Hepatocyte (in vitro differentiated cells): ENCODE data around the gene CDK15. TPM values are rescaled to one million over a fixed set of nuclear protein-coding genes. Genes with fewer than 3 reads are reported as not detected.
A peak's percentile ranks its signal among the peaks of the same experiment; 100 is the strongest.

Experiments used
- DNase-seq: peaks from one replicate; pipeline ENCODE4 v3.0.0-alpha.2; 2016; ENCODE audit warnings: low spot score
- H2AFZ ChIP-seq: fragments of 200-600 bp; sonication (generic); 2 replicates; pipeline ENCODE4 v1.6.0; 2016; ENCODE audit warnings: antibody characterized with exemption, mild to moderate bottlenecking
- H3K27ac ChIP-seq: fragments of 200-600 bp; sonication (generic); 2 replicates; pipeline ENCODE4 v1.5.1; 2016; ENCODE audit warnings: mild to moderate bottlenecking
- H3K27me3 ChIP-seq: fragments of 200-600 bp; sonication (generic); 2 replicates; pipeline ENCODE4 v1.6.1; 2016
- H3K36me3 ChIP-seq: fragments of 200-600 bp; sonication (generic); replicated peaks from 2 replicates; pipeline ENCODE4 v1.5.1; 2016; ENCODE audit warnings: low read depth; ENCODE audit not compliant: insufficient read depth
- H3K4me1 ChIP-seq: fragments of 200-600 bp; sonication (generic); 2 replicates; pipeline ENCODE4 v1.5.1; 2016; ENCODE audit warnings: mild to moderate bottlenecking, moderate library complexity; ENCODE audit not compliant: insufficient read depth
- H3K4me2 ChIP-seq: fragments of 200-600 bp; sonication (generic); 2 replicates; pipeline ENCODE4 v1.6.0; 2016
- H3K4me3 ChIP-seq: fragments of 200-600 bp; sonication (generic); 2 replicates; pipeline ENCODE4 v1.5.1; 2016; ENCODE audit warnings: mild to moderate bottlenecking
- H3K79me2 ChIP-seq: fragments of 200-600 bp; sonication (generic); 2 replicates; pipeline ENCODE4 v1.6.0; 2017; ENCODE audit warnings: mild to moderate bottlenecking
- H3K9me2 ChIP-seq: fragments of 200-600 bp; sonication (generic); replicated peaks from 2 replicates; pipeline ENCODE4 v1.6.0; 2017; ENCODE audit warnings: mild to moderate bottlenecking; ENCODE audit not compliant: insufficient read depth
- H3K9me3 ChIP-seq: fragments of 200-600 bp; sonication (generic); 2 replicates; pipeline ENCODE4 v1.5.1; 2016; ENCODE audit warnings: low read depth, mild to moderate bottlenecking
- H4K20me1 ChIP-seq: fragments of 200-600 bp; sonication (generic); 2 replicates; pipeline ENCODE4 v1.6.0; 2016; ENCODE audit warnings: mild to moderate bottlenecking; ENCODE audit not compliant: insufficient read depth, poor library complexity, severe bottlenecking
- EZH2 ChIP-seq: fragments of 200-600 bp; sonication (generic); IDR thresholded peaks from 2 replicates; pipeline ENCODE4 v1.6.1; 2016; ENCODE audit warnings: antibody characterized with exemption, mild to moderate bottlenecking, borderline replicate concordance
- EZH2phosphoT487 ChIP-seq: fragments of 200-600 bp; sonication (generic); IDR thresholded peaks from one replicate; pipeline ENCODE4 v1.6.1; 2018; ENCODE audit warnings: antibody characterized with exemption, mild to moderate bottlenecking, low read depth, moderate library complexity; ENCODE audit not compliant: unreplicated experiment, severe bottlenecking
- WGBS: methylation state at CpG from one replicate; pipeline ENCODE4 v1.1.6; 2016; ENCODE audit warnings: low lambda C conversion rate; ENCODE audit errors: missing lambda C conversion rate; 5-methylcytosine and 5-hydroxymethylcytosine counted together
- polyA plus RNA-seq: library from polyadenylated mRNA; unstranded; fragments of >200 nt; fragmentation: Nextera tagmentation; extraction: Ambion mirVana; gene quantifications from 2 replicates; pipeline ENCODE4 v1.2.1, GENCODE V29; 2016
- total RNA-seq: library from RNA; depleted of rRNA; stranded (reverse); fragments of >200 nt; gene quantifications from 2 replicates; pipeline ENCODE4 v1.2.3, GENCODE V29; 2014
- TF ChIP-seq, protein P1 (sequence below): fragments of 200-600 bp; sonication (generic); IDR thresholded peaks from 2 replicates; pipeline ENCODE4 v1.5.1; 2016; ENCODE audit warnings: antibody characterized with exemption, mild to moderate bottlenecking; ENCODE audit not compliant: poor library complexity

The CDK15 gene
- total and polyA plus RNA-seq, 2 experiments from 2014 or later: 0.17 to 4.0 TPM

GRCh38 chr2:201880993-201881611, 74.8 kb downstream of the CDK15 start:
- H3K36me3 ChIP-seq: no peaks in the 10 kb centered on the region

GRCh38 chr2:201881741-201882140, 75.4 kb downstream of the CDK15 start:
- no peaks in the 10 kb centered on the region for H3K79me2 ChIP-seq

More at GRCh38 chr2:201880993-201881611, 74.8 kb downstream of the CDK15 start:
- H2AFZ ChIP-seq: no peak overlapping the region
- no peaks in the 10 kb centered on the region for H3K9me2 ChIP-seq
- H3K4me3 ChIP-seq: no peak overlapping the region
- WGBS: 61% methylated on average over 9 of the region's 9 CpGs
- peak overlapping the region; percentile 51 for H3K4me2 ChIP-seq
- peak overlapping the region; percentile 63 for H3K27ac ChIP-seq
- DNase-seq: peak; percentile 35
- H3K27me3 ChIP-seq: no peaks in the 10 kb centered on the region
- no peaks in the 10 kb centered on the region for H4K20me1 ChIP-seq
- H3K4me1 ChIP-seq: peaks cover 27% of the 10 kb centered on the region
- TF ChIP-seq EZH2phosphoT487 (no peak), EZH2 (no peak)
- TF ChIP-seq, protein P1, sequence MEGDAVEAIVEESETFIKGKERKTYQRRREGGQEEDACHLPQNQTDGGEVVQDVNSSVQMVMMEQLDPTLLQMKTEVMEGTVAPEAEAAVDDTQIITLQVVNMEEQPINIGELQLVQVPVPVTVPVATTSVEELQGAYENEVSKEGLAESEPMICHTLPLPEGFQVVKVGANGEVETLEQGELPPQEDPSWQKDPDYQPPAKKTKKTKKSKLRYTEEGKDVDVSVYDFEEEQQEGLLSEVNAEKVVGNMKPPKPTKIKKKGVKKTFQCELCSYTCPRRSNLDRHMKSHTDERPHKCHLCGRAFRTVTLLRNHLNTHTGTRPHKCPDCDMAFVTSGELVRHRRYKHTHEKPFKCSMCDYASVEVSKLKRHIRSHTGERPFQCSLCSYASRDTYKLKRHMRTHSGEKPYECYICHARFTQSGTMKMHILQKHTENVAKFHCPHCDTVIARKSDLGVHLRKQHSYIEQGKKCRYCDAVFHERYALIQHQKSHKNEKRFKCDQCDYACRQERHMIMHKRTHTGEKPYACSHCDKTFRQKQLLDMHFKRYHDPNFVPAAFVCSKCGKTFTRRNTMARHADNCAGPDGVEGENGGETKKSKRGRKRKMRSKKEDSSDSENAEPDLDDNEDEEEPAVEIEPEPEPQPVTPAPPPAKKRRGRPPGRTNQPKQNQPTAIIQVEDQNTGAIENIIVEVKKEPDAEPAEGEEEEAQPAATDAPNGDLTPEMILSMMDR: no peak
- H3K79me2 ChIP-seq: no peaks in the 10 kb centered on the region
- no peaks in the 10 kb centered on the region for H3K9me3 ChIP-seq

DNA sequence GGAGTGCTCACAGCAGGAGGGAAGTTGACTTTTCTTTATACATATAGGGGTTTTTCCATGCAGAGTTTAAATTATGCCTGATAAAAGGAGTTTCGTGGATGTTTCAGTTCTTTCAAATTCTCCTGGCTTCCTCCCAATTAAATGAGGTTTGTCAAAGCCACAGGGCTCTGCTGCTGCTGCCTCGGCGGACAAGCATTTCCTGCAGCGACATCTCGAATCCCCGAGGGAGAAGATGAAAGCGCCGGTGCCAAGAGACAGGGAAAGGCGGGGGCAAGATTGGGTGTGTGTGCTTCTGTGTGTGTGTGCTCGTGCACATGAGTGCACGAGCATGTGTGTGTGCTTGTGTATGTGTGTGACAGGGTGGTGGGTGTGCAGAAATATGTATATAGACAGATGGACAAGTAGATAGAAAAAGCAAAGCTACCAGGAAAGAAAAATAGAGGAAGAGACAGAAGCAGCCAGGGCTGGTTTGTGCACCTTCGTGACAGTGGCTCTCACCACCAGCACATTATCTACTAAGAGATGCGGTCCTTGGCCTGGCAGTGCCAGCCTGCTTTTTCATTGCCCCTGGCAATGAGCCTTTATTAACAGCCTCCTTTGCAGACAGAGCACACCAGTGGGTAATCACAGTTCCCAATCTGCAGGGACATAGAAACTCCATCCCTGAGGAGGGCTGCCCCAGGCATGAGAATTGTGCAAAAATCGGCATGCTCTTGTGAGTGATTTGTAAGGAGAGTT, 76.2 kb downstream of the CDK15 start:
- no peaks in the 10 kb centered on the region for H3K9me2 ChIP-seq
- H2AFZ ChIP-seq: no peak overlapping the region
- WGBS: 45% methylated on average over 14 of the region's 14 CpGs
- no peaks in the 10 kb centered on the region for H3K79me2 ChIP-seq
- no peak overlapping the region for H3K27ac ChIP-seq
- no peak overlapping the region for H3K4me3 ChIP-seq
- peak overlapping the region; percentile 51 for H3K4me2 ChIP-seq
- no peaks in the 10 kb centered on the region for H3K9me3 ChIP-seq
- no peaks in the 10 kb centered on the region for H4K20me1 ChIP-seq
- no peak for DNase-seq
- H3K4me1 ChIP-seq: peaks cover 28% of the 10 kb centered on the region
- no peaks in the 10 kb centered on the region for H3K36me3 ChIP-seq
- TF ChIP-seq EZH2phosphoT487: no peak
- TF ChIP-seq, protein P1: no peak
- H3K27me3 ChIP-seq: no peaks in the 10 kb centered on the region

More at GRCh38 chr2:201881741-201882140, 75.4 kb downstream of the CDK15 start:
- DNase-seq: no peak
- TF ChIP-seq EZH2phosphoT487 (no peak), EZH2 (no peak)
- TF ChIP-seq, protein P1: no peak
- no peaks in the 10 kb centered on the region for H3K9me3 ChIP-seq
- H3K27me3 ChIP-seq: no peaks in the 10 kb centered on the region
- no peak overlapping the region for H3K27ac ChIP-seq
- no peaks in the 10 kb centered on the region for H4K20me1 ChIP-seq
- no peak overlapping the region for H3K4me2 ChIP-seq
- no peaks in the 10 kb centered on the region for H3K36me3 ChIP-seq
- H2AFZ ChIP-seq: no peak overlapping the region
- no peaks in the 10 kb centered on the region for H3K9me2 ChIP-seq
- no peak overlapping the region for H3K4me3 ChIP-seq
- WGBS: 83% methylated on average over 4 of the region's 4 CpGs
- peaks cover 27% of the 10 kb centered on the region for H3K4me1 ChIP-seq
